Brain pericyte (primary cell): Measurements from ENCODE around the gene CIAPIN1.
A peak's percentile ranks its signal among the peaks of the same experiment; 100 is the strongest.

ENCODE experiments used
- DNase-seq: peaks from one replicate; pipeline ENCODE4 v3.0.0-alpha.2; 2012; ENCODE audit warnings: low read depth, low spot score

The CIAPIN1 gene

GRCh38 chr16:57476546-57477410, 29.6 kb upstream of the CIAPIN1 start:
- DNase-seq = no peak

GRCh38 chr16:57475711-57476339, 28.6 kb upstream of the CIAPIN1 start:
- no peak for DNase-seq

- no peak for DNase-seq
Observed at GRCh38 chr16:57474671-57475661, 27.8 kb upstream of the CIAPIN1 start.

- no peak for DNase-seq
Observed at GRCh38 chr16:57473906-57474305, 26.7 kb upstream of the CIAPIN1 start.

- no peak for DNase-seq
Observed at GRCh38 chr16:57473176-57473840, 26.1 kb upstream of the CIAPIN1 start.

- DNase-seq = no peak
Observed at GRCh38 chr16:57472665-57473060, 25.5 kb upstream of the CIAPIN1 start.

GRCh38 chr16:57471852-57472664, 24.9 kb upstream of the CIAPIN1 start:
- no peak for DNase-seq

- no peak for DNase-seq
Observed at GRCh38 chr16:57471209-57471608, 24.0 kb upstream of the CIAPIN1 start.

- no peak for DNase-seq
Observed at GRCh38 chr16:57470711-57471110, 23.5 kb upstream of the CIAPIN1 start.

- no peak for DNase-seq
Observed at GRCh38 chr16:57469917-57470470, 22.8 kb upstream of the CIAPIN1 start.

- no peak for DNase-seq
Observed at GRCh38 chr16:57469046-57469445, 21.9 kb upstream of the CIAPIN1 start.

- no peak for DNase-seq
Observed at GRCh38 chr16:57468346-57468745, 21.2 kb upstream of the CIAPIN1 start.

- no peak for DNase-seq
Observed at GRCh38 chr16:57464523-57464922, 17.3 kb upstream of the CIAPIN1 start.

GRCh38 chr16:57462978-57463362, 15.8 kb upstream of the CIAPIN1 start:
- no peak for DNase-seq

GRCh38 chr16:57462209-57462977, 15.2 kb upstream of the CIAPIN1 start, which contains the start of gene POLR2C:
TSS of gene POLR2C (plus strand) at chr16:57462679. CDS start at chr16:57462725, 46 bp downstream.
- DNase-seq = peak; percentile 65

- no peak for DNase-seq
Observed at GRCh38 chr16:57452021-57452420, 4.8 kb upstream of the CIAPIN1 start.

- no peak for DNase-seq
Observed at GRCh38 chr16:57446531-57447185, 527 bp downstream of the CIAPIN1 start.

GRCh38 chr16:57445510-57445909, 1.7 kb downstream of the CIAPIN1 start:
- DNase-seq = no peak

GRCh38 chr16:57444711-57445110, 2.5 kb downstream of the CIAPIN1 start:
- DNase-seq = no peak
